Muscle layer of duodenum (tissue), 2 donors: ENCODE results near the gene AP1G2.

Experiments
- H3K27ac ChIP-seq: one replicate; pipeline ENCODE4 v1.7.0; 2013; ENCODE audit warnings: mild to moderate bottlenecking, low read length
- H3K27me3 ChIP-seq: one replicate; pipeline ENCODE4 v1.7.0; 2013; ENCODE audit warnings: low read depth, mild to moderate bottlenecking, control low read depth, low read length
- H3K36me3 ChIP-seq, 2 donors: one replicate each; pipeline ENCODE4 v1.7.0; 2013; ENCODE audit warnings: low read length in 2 of 2, control low read depth in 1 of 2, mild to moderate bottlenecking in 1 of 2; ENCODE audit not compliant: insufficient read depth in 2 of 2, control insufficient read depth in 1 of 2
- H3K4me1 ChIP-seq, 2 donors: one replicate each; pipeline ENCODE4 v1.7.0; 2013; ENCODE audit warnings: low read length in 2 of 2, mild to moderate bottlenecking in 2 of 2, control low read depth in 1 of 2, moderate library complexity in 1 of 2; ENCODE audit not compliant: insufficient read depth in 2 of 2, control insufficient read depth in 1 of 2
- H3K4me3 ChIP-seq, 2 donors: one replicate each; pipeline ENCODE4 v1.7.0; 2013; ENCODE audit warnings: low read length in 2 of 2, low read depth in 1 of 2, mild to moderate bottlenecking in 1 of 2
- H3K9me3 ChIP-seq, 2 donors: one replicate each; pipeline ENCODE4 v1.7.0; 2013; ENCODE audit warnings: low read length in 2 of 2, control low read depth in 1 of 2, mild to moderate bottlenecking in 1 of 2; ENCODE audit not compliant: control insufficient read depth in 1 of 2
- donor health status: healthy.

The AP1G2 gene

GRCh38 chr14:23518709-23519108, 48.9 kb downstream of the AP1G2 start:
- Histone ChIP-seq H3K27ac (no peak overlapping the region), H3K9me3 (no peaks in the 10 kb centered on the region), H3K4me1 (no peaks in the 10 kb centered on the region), H3K36me3 (no peaks in the 10 kb centered on the region), H3K4me3 (no peak overlapping the region), H3K27me3 (no peaks in the 10 kb centered on the region)

- Histone ChIP-seq H3K27me3 (no peaks in the 10 kb centered on the region), H3K27ac (no peak overlapping the region), H3K9me3 (no peaks in the 10 kb centered on the region), H3K4me3 (no peak overlapping the region), H3K36me3 (no peaks in the 10 kb centered on the region), H3K4me1 (peaks cover 0 to 6% of the 10 kb centered on the region in 2 donors)
These were observed 49.8 kb downstream of the AP1G2 start for GRCh38 chr14:23517650-23518326.

DNA sequence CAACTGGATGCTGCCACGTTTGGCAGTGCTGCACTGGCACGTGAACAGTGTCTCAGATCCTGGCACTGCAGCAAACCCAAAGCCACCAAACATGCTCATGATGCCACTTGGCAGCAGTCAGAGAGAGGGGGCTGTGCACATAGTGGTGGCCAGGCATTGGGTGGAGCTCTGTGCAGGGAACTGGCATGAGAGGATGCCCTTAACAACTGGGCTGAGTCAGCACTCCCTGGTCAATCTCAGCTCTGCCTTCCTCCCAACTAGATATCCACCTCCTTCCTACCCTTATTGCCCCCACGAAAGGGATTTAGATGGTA, 53.0 kb downstream of the AP1G2 start:
- Histone ChIP-seq H3K27ac (no peak overlapping the region), H3K36me3 (no peaks in the 10 kb centered on the region), H3K27me3 (no peaks in the 10 kb centered on the region), H3K4me3 (no peak overlapping the region), H3K4me1 (peaks cover 0 to 7% of the 10 kb centered on the region in 2 donors), H3K9me3 (no peaks in the 10 kb centered on the region)

DNA sequence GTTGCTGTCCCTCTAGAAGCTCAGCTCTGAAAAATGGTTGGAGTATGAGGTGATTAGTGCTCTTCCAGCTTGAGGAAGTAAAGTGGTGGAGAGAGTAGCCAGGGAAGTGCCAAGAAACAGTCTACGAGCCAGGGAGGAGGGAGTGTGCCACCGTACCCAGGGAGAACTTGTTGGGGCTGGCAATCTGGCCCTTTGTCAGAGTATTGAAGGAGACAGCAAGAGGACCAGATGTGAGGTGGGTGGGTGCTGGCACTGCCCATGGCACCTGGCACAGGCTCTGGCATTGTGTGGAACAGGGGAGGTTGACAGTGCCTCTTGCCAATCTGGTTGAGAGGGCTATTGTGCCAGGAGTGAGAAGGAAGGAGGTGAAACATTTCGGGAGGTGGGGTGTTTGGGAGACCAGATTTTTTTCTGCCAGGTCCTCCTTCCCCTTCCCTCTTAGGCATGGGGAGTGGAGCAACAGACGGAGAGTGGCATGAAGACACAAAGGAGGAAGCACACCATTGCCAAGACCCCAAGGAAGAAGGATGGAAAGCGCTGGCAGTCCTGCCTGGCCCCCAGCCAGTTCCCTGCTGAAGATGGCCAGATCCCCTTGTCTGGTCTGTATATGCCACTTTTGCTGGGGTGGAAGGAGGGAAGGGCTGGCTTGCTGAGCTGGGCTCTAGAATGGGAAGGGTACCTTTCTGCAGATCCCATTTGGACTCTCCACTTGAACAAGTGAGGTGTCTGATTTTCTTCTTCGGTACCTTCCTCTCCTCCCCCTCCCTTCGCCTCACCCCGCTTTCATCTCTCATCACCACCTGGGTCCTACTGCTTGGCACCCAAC, 53.6 kb downstream of the AP1G2 start:
- Histone ChIP-seq H3K27ac (no peak overlapping the region), H3K9me3 (no peaks in the 10 kb centered on the region), H3K4me1 (peaks cover 0 to 7% of the 10 kb centered on the region in 2 donors), H3K27me3 (no peaks in the 10 kb centered on the region), H3K4me3 (no peak overlapping the region), H3K36me3 (no peaks in the 10 kb centered on the region)

DNA sequence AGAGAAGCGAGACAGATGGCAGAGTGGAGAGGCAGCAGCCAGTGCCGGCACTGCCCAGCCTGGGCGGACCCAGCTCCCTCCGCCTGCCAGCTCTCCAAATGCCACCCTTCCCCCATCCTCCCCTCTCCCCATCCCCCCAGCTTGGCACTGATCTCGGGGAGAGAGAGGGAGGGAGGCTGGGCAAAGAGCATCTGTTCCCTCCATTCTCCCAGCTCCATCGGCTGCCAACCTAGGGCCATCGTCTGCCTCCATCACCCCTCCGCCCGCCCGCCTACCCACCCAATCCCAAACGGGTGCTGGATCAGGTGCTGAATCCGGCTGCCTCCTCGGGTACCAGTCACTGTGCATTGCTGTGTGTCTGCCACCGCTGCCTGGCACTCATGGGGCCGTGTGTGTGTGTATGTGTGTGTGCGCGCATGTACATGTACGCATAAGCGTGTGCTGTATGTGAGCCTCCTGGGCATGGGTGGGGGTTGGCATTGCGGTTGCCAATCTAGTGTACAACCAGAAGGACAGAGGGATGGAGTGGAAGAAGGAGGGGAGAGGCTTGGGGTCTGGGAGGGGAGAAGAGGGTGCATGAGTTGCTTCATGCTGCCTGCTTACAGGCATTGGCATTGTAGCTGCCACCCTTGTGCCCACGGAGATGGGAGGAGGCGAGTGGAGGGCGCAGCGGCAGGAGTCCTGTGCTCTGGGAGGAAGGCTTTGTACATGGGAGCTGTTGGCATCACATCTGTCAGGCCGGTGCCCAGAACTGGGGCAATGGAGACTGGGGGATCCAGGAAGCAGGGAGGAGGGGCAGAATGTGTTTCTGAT, 54.4 kb downstream of the AP1G2 start:
- no peaks in the 10 kb centered on the region for H3K9me3 ChIP-seq
- H3K36me3 ChIP-seq, result no peaks in the 10 kb centered on the region
- no peak overlapping the region for H3K27ac ChIP-seq
- no peak overlapping the region for H3K4me3 ChIP-seq
- H3K27me3 ChIP-seq, result no peaks in the 10 kb centered on the region
- H3K4me1 ChIP-seq, result peaks cover 0 to 7% of the 10 kb centered on the region in 2 donors

DNA sequence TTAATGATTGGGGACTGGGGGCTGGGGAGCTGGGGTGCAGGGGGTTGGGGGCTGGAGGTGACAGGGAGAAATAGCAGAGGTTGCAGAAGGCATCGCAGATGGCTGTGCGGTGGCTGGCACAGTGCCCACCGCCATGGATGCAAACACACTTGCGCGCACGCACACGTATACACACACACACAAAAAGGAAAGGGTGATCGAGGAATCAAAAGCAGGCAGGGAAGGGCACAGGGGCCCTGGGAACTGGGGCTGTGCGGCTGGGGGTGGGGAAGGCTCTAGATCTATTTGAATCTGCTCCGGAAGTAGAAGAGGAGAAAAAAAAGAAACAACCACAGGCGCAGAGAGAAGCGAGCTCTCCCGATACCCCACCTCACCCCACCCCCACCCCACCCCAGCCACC, 55.4 kb downstream of the AP1G2 start:
- H3K27me3 ChIP-seq, result no peaks in the 10 kb centered on the region
- no peak overlapping the region for H3K27ac ChIP-seq
- H3K4me1 ChIP-seq, result peaks cover 0 to 7% of the 10 kb centered on the region in 2 donors
- H3K36me3 ChIP-seq, result no peaks in the 10 kb centered on the region
- no peaks in the 10 kb centered on the region for H3K9me3 ChIP-seq
- H3K4me3 ChIP-seq, result no peak overlapping the region
